CMK (cell line): ENCODE measurements around the gene ARMC7.

Experiments used
- DNase-seq: peaks from one replicate; pipeline ENCODE4 v3.0.0-alpha.2; 2010; ENCODE audit warnings: low read depth

ARMC7 gene

DNA sequence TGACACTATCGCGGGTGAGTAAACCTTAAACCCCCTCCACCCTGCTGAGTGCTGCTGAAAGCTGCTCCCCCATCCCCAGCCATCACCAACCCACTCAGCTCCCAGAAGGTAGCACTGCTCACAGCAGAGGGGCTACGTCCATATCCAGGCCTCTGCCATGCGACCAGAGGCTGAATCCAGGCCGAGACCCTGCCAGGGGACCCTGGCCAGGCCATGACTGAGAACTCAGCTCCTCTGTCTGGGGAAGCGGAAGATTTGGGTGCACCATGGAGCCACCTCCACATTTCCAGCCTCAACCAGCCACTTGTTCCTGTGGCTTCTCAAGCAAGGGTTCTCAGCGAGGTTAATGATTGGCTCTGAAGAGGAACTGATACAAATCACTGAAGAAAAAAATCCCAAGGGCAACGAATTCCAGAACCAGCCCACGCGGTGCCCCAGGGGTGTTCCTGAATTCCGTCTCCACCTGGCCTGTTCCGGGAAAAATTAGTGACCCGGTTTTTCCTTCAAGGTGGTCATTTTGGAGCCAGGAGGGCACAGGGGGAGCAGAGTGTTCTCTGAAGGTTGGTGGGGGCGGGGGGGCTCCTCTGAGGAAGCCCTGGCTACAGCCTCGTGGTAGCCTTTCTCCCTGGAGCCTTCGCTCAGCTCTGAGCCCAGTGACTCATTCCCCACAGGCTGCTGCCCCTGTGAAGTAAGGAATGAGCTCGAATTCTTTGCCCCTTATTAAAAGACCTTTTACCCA, 31.3 kb upstream of the ARMC7 start:
- DNase-seq = no peak

DNA sequence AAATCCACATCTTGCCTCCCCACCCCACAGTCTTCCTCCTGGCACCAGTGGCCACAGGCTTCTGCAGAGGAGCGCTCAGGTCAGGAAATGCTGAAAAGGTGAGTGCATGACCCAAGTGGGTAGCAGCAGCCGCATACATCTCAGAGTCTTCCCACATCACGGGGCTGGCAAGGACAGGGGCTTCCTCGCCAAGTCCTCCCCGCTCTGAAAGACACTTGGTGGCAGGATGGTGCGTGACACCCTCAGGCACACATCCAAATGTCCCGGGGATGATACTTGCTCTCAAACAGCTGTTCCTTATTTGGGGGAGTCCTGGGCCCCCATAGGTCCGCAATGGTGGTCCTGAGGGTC, 30.8 kb upstream of the ARMC7 start:
- DNase-seq = no peak

DNA sequence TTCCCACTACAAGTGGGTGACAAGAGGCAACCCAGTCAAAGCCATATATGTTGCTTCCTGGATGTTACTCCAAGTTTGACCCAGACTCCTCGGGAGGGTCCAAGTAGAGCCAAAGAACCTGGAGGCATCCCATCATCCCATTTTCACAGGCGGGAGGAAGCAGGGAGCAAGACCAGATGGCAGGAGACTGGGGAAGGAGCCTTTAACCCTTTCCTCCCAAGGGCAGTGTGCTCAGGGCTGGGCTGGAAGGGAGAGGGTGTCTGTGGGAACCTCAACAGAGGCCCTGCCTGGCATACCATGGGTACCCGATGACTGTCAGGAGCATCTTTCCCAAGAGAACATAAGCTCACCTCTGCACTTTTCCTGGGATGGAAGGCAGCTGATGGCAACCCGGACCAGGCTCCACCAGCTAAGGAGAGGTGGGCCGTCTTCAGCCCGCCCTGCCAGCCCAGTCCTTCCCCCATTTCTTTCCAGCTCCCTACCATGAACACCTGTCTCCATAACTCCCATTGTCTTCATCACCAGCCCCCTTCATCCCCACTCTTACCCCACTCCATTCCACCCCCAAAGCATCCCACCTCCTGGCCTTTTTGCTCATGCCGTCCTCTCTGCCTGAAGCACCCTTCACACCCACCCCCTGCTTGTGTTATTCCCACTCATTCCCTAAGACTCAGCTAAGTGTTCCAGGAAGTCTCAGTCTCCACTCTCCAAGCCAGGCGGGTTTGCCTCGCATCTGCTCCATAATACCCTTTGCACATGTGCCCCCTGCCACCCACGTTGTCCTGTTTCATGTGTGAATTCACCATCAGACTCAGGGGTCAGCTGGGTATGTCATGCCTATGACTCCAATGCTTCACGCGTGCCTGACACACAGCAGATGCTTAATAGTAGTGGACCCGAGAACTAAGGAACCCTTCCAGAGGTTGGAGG, 27.9 kb upstream of the ARMC7 start:
- DNase-seq = no peak

DNA sequence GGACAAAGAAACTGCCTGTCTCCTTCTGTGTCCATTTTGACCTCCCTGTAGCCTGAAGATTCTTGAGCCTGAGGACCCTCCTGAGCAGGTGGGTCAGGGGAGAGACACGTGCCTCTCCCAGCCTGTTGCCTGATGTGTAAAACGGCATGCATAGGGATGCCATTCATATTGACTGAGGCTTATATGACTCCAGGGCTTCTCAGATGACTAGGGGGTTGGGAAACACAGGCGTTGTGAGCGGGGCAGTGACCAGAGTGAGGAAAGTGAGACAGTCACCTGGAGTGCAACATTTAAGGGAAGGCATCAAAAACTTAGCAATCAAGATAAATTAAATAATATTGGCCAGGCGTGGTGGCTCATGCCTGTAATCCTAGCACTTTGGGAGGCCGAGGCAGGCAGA, 27.1 kb upstream of the ARMC7 start:
- DNase-seq = no peak

DNA sequence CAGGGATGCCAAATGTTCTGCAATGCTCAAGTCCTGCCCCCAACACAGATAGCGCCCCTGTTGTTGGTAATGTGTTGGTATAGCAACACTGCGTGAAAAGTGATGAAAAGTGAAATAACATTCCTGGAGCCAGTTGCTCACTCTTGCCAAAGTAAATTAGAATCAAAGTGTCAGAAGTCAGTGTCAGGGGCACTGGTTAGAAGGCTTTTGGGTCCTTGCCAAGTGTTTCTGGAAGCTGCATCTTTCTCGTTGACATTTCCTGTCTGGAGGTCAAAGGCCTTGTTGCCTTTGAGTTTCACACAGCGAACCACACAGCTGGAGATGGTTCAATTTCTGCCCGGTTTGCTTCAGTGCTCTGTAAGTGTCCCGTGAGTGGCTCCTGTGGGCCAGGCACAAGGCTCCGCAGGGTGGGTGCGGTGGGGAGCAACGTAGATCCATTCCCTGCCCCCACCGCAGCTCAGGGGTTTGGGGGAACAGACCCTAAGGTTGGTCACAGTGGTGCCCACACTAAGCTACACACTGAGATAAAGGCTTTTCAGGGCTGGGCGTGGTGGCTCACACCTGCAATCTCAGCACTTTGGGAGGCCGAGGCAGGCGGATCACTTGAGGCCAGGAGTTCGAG, 25.6 kb upstream of the ARMC7 start:
- no peak for DNase-seq

DNA sequence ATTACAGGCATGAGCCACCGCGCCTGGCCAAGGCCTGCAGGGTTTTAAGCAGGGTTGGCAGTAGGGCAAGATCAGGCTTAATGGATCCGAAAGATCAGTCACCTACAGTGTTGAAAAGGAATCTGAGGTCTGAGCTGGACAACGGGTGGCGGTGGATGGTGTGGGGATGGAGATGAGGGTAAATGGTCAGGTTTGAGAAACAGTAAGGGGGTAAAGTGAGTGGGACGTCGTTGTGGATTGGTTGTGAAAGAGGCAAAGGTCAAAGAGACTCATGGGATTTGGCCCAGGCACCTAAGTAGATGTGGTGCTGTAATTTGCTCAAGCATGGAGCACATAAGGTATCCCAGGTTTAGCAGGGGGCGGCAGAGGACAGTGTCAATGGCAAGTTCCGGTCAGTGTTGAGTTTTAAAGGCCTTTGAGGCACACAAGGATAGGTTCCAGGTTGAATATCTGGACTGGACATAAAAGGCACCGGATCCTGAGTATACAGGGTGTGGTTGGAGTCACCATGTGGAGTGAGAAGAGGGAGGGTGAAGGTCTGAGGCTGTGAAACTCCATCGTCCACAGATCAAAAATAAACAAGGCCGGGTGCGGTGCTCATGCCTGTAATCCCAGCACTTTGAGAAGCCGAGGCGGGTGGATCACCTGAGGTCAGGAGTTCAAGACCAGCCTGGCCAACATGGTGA, 23.1 kb upstream of the ARMC7 start:
- DNase-seq = no peak

DNA sequence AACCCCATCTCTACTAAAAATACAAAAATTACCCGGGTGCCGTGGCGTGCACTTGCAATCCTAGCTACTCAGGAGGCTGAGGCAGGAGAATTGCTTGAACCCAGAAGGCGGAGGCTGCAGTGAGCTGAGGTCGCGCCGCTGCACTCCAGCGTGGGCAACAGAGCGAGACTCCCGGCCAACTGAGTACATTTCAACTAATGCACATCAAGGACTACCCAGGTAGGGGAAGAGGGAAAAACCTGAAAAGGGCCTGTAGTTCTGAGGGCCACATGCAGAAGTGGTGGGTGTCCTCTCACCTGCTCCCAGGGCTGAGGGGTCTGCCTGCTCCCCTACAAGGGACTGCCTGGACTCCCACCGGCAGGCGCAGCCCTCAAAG, 22.6 kb upstream of the ARMC7 start:
- DNase-seq = no peak

DNA sequence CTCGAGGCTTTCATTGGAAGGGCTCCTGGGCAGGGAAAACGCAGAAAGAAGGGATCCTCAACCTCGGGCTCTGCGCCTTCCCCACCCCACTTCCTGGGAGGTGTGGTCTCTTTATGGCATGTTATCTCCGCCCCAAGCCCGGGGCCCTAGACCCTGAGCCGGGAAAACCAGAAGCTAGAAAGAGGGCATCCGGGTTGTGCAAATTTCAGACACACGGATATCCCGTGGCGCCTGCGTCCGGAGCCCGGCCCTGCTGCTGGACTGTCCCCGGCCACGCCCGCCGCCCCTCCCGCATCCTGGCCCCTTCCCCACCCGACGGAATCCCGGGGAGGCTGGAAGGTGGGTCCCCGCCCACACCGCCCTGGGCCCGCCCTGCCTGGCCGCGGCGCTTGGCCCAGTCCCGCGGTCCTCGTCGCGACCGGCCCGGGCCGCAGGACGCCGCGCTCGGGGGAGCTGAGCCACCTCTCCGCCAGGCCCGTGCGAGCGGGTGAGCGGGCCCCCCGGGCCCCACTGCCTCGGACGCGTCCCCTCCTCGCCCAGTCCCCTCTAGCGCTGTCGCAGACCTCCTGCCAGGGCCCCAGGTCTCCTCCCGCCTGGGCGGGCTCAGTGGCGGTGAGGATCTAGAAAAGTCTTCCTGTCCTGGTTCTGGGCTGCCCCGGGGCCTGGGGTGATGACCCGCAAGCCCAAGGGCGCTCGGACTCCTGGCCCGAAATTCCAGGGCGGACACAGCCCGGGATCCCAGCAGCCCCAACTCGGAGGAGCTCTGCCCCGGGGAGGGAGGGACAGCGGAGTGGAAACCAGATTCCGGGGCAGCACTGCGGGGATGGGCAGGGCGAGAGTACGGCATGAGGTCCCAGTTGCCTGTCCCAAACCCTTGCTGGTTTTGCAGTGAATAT, 22.0 kb upstream of the ARMC7 start, which contains the start of gene SLC16A5:
TSS of gene SLC16A5 (plus strand) at position 397 of the 896 bp plus-strand sequence. CDS start 5,683 bp downstream, outside the sequence.
- DNase-seq = peak; percentile 86

DNA sequence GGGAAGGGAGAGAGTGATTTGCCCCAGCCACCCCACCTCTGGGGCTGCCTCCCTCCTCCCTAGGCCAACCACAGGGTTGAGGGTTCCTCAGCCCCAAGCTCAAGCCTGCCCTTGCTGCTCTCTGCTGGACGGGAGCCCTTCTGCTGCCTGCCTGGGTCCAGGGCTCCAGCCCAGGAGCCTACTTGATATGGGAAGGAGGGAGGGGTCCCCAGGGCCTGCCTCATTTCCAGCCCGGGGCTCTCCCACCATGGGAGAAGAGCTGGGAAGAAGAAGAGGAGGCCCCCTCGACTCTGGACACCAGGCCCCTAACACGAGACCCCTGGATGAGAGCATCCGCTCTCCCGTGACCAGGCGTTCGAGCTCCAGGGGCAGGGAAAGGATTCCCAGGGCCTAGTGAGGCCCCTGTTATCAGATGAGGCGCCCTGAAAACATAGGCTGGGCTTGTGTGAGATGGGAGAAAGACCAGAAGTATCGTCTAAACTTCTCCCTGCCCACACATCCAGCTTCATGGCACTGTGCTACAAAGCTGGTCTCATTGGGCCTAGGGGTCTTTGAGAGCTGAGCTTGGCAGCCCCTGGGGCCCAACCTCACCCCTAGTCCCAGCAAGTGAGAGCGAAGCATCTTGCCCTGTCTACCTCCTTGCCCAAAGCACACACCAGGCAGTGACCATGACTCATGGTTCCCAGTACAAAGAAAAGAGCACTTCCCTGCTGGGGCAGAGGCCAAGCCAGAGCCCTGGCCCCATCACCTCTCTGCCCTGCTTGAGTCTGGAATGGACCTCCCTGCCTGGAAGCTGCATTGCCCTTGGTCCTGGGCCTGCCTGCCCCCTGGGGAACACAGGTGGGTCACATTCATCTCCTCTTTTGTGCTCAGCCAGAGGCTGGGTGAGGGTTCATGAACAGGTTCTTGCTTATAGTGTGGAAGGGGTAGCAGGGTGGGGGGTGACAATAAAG, 21.0 kb upstream of the ARMC7 start:
- no peak for DNase-seq

DNA sequence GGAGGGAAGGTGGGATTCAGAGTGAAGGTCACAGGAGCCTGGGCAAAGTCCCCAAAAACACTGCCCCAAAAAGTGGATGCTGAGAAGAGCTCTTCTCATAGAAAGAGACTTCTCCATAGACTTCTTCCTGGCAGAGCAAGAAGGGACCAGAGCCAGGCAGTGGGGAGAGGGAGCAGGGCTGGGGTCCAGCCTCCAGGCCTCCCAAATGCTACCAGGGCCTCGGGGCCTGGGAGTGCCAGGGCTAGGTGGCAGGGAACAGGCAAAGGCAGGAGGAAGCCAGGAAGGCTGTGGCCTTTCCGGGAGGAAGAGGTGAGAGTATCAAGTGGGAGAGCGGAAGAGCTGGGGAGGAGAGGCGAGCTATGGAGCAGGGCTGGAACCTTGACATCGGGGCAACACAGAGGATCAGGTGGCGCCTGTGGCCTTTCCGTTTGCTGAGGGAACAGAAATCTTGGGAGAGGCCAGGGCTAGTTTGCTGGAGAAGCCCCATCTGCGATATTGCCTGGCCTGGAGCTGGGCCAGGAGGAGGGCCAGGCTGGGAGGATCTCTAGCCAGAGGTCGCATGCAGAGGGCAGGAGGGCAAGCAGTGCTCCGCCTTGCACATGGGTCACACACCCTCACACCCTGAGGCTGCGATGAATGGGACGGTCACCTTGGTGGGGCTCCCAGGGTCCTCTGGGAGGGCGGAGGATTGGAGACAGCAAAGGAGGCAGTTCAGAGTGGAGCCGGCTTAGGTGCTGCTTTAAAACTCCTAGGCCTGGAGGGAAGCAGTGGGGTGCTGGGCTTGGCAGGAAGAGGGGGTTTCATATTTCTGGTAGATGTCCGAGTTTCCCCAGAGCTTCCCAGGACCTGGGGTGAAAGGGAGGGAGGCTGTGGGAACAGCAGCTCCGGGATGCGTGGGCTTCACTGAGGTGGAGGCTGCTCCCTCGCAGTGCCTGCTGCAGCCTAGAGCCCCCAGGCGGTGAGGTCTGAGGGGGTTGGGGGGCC, 18.6 kb upstream of the ARMC7 start:
- no peak for DNase-seq

DNA sequence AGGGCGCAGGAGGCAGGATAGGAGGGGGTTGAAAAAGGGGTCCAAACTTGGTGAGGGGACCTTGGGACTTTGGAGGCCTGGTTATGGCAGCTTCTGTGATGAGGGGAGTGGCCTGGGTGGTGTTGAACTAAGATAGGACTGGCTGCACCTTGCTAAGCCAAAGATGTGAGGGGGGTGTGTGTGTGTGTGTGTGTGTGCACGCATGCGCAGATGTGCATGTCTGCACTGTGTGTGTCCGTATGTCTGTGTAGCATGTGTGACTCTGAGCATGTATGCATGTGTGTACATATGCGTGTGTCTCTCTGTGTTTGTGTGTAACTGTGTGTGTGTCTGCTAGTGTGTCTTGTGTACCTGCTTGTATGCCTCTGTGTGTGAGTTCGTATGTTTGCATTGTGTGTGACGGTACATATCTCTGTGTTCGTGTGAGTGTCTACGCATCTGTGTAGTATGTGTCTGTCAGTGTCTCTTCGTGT, 17.9 kb upstream of the ARMC7 start:
- DNase-seq = no peak

DNA sequence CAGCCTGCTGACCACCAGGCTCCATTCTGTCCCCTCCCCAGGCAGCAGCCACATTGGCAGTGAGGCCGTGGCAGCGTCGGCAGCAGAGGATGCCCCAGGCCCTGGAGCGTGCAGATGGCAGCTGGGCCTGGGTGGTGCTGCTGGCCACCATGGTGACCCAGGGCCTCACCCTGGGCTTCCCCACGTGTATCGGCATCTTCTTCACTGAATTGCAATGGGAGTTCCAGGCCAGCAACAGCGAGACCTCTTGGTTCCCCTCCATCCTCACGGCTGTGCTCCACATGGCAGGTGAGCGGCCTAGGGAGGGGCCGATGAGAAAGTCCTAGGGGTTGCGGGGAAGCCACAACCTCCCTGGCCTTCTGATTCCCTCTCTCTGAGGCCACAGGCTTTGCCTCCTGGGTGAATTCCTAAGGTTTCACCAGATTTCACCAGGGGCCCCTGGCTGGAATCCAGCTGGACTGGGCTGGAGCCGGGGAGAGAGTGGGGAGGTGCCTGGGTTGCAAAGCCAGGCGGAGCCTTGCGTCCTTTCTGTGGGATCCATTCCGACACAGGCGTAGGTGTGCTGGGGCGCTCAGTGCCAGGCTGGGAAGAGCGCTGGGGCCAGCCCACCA, 16.1 kb upstream of the ARMC7 start:
- DNase-seq = no peak

DNA sequence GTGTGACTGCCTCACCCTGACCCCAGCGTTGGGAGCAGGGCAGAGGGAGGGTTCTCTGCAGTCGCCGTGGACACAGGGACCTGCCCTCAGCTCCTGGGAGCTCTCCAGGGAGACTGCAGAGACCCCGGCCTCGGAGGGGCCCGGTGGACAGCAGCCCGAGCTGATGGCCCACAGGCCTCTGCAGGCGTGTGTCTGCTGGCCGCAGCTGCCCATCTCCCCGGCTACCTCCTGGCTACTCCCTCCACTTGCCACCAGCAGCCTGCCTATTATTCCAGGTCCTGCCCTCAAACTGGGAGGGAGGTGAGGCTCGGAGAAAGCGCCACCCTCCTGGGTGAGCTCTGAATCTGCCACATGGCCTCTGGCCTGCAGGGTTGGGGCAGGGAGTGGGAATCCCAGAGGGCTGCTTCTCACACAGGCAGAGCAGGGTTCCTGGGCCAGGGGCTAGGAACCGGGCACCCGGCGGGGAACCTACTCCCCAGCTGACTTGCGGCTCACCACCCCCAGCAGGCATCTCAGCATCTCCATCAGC, 14.8 kb upstream of the ARMC7 start:
- DNase-seq = no peak

DNA sequence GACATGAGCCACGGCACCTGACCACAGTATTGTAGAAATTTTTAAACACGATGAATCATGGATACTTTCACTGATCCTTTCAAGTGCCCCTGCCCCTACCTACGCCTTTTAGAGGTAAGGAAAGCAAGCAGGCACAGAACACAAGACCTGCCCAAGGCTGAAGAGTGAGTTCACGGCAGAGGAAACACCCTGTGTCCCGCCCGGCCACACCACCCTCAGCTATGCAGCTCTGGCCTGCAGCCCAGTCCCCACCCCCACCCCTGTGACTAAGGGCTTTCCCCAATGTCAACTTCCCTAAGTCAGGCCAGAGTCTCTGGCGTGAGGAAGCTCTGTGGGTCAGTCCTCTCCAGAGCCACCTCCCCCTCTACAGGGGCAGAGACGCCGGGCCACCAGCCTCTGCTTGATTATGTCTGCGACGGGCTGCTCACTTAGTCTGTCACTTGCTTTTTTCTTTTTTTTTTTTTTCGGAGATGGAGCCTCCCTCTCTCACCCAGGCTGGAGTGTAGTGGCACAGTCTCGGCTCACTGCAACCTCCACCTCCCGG, 13.6 kb upstream of the ARMC7 start:
- DNase-seq = peak; percentile 86

DNA sequence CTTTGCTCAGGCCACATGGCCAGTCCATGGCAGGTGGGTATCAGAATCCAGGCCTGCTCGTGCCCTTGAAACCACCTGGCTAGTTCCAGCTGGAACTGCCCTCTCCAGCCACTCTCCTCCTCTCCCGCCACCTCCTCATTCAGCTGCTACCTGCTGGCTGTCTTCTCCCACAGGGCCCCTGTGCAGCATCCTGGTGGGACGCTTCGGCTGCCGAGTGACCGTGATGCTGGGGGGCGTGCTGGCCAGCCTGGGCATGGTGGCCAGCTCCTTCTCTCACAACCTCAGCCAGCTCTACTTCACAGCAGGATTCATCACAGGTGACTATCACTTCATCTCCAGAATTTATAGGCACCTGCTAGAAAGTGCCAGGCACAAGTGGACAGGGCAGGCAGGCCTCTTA, 11.9 kb upstream of the ARMC7 start:
- DNase-seq = no peak

DNA sequence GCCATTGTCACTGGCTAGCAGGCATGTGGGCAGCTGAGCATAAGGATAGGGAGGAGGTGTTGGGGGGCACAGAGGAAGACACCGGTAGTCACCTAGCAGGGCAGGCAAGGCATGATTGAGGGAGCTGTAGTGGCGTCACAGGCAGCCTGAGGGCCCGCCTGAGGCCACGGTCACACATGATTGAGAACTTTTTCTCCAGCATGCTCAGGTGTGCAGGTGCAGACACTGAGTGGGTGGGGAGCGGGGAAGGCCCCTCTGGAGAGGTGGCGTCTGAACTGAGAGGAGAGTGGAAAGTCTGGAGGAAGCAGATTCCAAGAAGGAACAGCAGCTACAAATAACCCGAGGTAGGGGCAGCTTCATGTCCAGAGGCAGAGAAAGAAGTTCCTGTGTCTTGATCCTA, 10.9 kb upstream of the ARMC7 start:
- DNase-seq = no peak

DNA sequence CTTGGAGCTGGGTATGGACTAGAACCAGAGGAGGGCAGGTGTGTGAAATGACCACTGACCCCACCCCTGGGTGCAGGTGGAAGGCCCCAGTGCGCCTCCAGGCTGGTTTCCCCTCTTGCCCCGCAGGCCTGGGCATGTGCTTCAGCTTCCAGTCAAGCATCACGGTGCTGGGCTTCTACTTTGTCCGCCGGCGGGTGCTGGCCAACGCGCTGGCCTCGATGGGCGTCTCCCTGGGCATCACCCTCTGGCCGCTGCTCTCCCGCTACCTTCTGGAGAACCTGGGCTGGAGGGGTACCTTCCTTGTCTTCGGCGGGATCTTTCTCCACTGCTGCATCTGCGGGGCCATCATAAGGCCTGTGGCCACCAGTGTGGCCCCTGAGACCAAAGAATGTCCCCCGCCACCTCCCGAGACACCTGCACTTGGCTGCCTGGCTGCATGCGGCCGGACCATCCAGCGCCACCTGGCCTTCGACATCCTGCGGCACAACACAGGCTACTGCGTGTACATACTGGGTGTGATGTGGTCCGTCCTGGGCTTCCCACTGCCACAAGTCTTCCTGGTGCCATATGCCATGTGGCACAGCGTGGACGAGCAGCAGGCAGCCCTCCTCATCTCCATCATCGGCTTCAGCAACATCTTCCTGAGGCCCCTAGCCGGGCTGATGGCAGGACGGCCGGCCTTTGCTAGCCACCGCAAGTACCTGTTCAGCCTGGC, 9.7 kb upstream of the ARMC7 start:
- DNase-seq = no peak
